Forelimb muscle (tissue), 1 donor: ENCODE data around the gene NIF3L1. TPM values are rescaled to one million over a fixed set of nuclear protein-coding genes. Genes with fewer than 3 reads are reported as not detected.
"Not testable (repeated sequence)": the region's sequence is repeated elsewhere in the genome, so short reads cannot be mapped to it uniquely, and the experiment has no call there.

Experiments
- DNase-seq: peaks from one replicate; pipeline ENCODE4 v3.0.0-alpha.2; 2013; ENCODE audit warnings: low read depth
- polyA plus RNA-seq: library from polyadenylated mRNA; unstranded; fragments of 120-200 nt; gene quantifications from one replicate; pipeline ENCODE4 v1.2.1, GENCODE V29; 2013; ENCODE audit not compliant: insufficient read length

The NIF3L1 gene
- polyA plus RNA-seq, 1 donor = 17.9 TPM

- DNase-seq = no peak
Measured at GRCh38 chr2:200871151-200871550, 18.0 kb upstream of the NIF3L1 start.

GRCh38 chr2:200873560-200873959 is 15.6 kb upstream of the NIF3L1 start:
- no peak for DNase-seq

- no peak for DNase-seq
Measured at GRCh38 chr2:200877443-200877842, 11.7 kb upstream of the NIF3L1 start.

- DNase-seq = no peak
Measured at GRCh38 chr2:200878289-200878880, 10.8 kb upstream of the NIF3L1 start.

GRCh38 chr2:200881715-200882249 is 7.4 kb upstream of the NIF3L1 start:
- DNase-seq = not testable (repeated sequence)

- DNase-seq = no peak
Measured at GRCh38 chr2:200899482-200899881, 10.3 kb downstream of the NIF3L1 start.

- peak; percentile 55 for DNase-seq
Measured at GRCh38 chr2:200901459-200902072, 12.4 kb downstream of the NIF3L1 start.

GRCh38 chr2:200905618-200906296 is 16.6 kb downstream of the NIF3L1 start:
- DNase-seq = no peak

GRCh38 chr2:200909958-200910357 is 20.8 kb downstream of the NIF3L1 start:
- DNase-seq = no peak

- DNase-seq = no peak
Measured at GRCh38 chr2:200913654-200914053, 24.5 kb downstream of the NIF3L1 start.

- no peak for DNase-seq
Measured at GRCh38 chr2:200922439-200922838, 33.3 kb downstream of the NIF3L1 start.

- no peak for DNase-seq
Measured at GRCh38 chr2:200929334-200930249, 40.4 kb downstream of the NIF3L1 start.

GRCh38 chr2:200930947-200931626 is 41.9 kb downstream of the NIF3L1 start:
- no peak for DNase-seq

GRCh38 chr2:200939832-200940231 is 50.7 kb downstream of the NIF3L1 start:
- DNase-seq = no peak

GRCh38 chr2:200943527-200944105 is 54.4 kb downstream of the NIF3L1 start:
- DNase-seq = no peak

GRCh38 chr2:200944467-200945394 is 55.6 kb downstream of the NIF3L1 start:
- DNase-seq = no peak

- DNase-seq = no peak
Measured at GRCh38 chr2:200945395-200945729, 56.2 kb downstream of the NIF3L1 start.

- DNase-seq = no peak
Measured at GRCh38 chr2:200950378-200950777, 61.2 kb downstream of the NIF3L1 start.
